SK-N-MC (cell line): ENCODE results near the gene EPSTI1.

Experiments used
- EZH2 ChIP-seq: fragments of 200-600 bp; sonication (generic); IDR thresholded peaks from one replicate; pipeline ENCODE4 v1.6.1; 2017; ENCODE audit warnings: antibody characterized with exemption
- FOXP2 ChIP-seq: optimal IDR thresholded peaks from 2 replicates; pipeline ENCODE3; 2011; ENCODE audit warnings: mild to moderate bottlenecking, moderate library complexity; ENCODE audit not compliant: insufficient read depth; ENCODE audit errors: extremely low read length, control extremely low read depth
- POLR2AphosphoS5 ChIP-seq: IDR thresholded peaks from 2 replicates; pipeline ENCODE4 v1.6.1; 2012; ENCODE audit warnings: mild to moderate bottlenecking, low read depth, low read length, borderline replicate concordance

GRCh38 chr13:43005460-43006236 lies 13.6 kb upstream of the EPSTI1 start:
- TF ChIP-seq POLR2AphosphoS5 (no peak), EZH2 (no peak), FOXP2 (no peak)
